ENCODE data around the gene FAM20C.

DNA sequence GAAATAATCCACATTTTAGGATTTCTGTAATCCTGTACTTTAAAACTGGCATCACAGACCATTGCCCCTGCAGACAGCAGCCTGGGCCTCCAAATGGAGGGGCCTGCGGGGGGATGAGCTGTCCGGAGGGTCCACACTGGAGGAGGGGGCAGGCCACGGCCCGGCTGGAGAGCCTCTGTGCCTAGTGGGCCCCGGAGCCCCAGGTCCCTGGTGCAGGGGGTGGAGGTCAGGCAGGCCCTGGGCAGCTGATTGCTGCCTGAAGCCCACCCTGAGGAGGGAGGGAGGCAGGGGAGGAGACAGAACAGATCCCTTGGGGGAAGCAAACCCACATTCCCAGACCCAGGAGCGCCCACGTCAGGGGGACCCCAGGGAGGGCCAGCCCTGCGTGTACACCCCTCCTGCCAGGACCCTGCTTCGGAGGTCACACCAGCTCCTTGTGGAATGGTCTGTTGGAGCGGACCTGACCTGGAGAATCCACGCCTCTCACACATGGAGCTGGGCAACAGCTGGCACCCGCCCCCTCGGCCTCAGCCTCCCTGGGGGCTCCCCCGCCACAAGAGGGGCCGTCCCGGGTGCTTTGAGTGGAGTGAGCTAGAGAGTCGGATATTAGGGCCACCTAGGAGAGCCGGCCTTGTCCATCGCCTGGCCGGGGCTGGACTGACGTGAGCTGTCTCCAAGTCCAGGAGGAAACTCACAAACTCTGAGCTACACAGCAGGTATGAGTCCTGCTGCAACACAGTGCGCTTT is 12.2 kb upstream of the FAM20C start:
- TF ChIP-seq, protein P1, sequence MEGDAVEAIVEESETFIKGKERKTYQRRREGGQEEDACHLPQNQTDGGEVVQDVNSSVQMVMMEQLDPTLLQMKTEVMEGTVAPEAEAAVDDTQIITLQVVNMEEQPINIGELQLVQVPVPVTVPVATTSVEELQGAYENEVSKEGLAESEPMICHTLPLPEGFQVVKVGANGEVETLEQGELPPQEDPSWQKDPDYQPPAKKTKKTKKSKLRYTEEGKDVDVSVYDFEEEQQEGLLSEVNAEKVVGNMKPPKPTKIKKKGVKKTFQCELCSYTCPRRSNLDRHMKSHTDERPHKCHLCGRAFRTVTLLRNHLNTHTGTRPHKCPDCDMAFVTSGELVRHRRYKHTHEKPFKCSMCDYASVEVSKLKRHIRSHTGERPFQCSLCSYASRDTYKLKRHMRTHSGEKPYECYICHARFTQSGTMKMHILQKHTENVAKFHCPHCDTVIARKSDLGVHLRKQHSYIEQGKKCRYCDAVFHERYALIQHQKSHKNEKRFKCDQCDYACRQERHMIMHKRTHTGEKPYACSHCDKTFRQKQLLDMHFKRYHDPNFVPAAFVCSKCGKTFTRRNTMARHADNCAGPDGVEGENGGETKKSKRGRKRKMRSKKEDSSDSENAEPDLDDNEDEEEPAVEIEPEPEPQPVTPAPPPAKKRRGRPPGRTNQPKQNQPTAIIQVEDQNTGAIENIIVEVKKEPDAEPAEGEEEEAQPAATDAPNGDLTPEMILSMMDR (conservative IDR thresholded peaks at IDR 0.05; ENCODE audit: low read depth, low read length) = no peak
- TF ChIP-seq EZH2 (IDR thresholded peaks at IDR 0.05; ENCODE audit: borderline replicate concordance, low read depth, low read length, poor library complexity, severe bottlenecking) = no peak

All from A673 (cell line).